RWPE1 (cell line): ENCODE measurements around the gene SND1.

ENCODE experiments used
- CTCF ChIA-PET: fragments of 350-600 bp; sonication (Branson Sonifier 250); formaldehyde crosslinking; extraction: SDS; loops from one replicate; lab custom pipeline; 2021; lab: Yijun Ruan, JAX
- POLR2A ChIA-PET: fragments of 400-600 bp; formaldehyde crosslinking; extraction: SDS; loops from one replicate; lab custom pipeline; 2020; ENCODE audit warnings: antibody characterized with exemption; ENCODE audit not compliant: low non-redundant PET; lab: Yijun Ruan, JAX
- DNase-seq: peaks from one replicate; pipeline ENCODE4 v3.0.0; 2012; ENCODE audit warnings: low spot score
- H3K27ac ChIP-seq: fragments of 450-650 bp; 2 replicates; pipeline ENCODE4 v1.5.1; 2017
- TF ChIP-seq, protein P1 (sequence below): fragments of 450-650 bp; conservative IDR thresholded peaks from 2 replicates; pipeline ENCODE4 v1.5.1; 2017; ENCODE audit warnings: low read depth, mild to moderate bottlenecking

SND1 gene

DNA sequence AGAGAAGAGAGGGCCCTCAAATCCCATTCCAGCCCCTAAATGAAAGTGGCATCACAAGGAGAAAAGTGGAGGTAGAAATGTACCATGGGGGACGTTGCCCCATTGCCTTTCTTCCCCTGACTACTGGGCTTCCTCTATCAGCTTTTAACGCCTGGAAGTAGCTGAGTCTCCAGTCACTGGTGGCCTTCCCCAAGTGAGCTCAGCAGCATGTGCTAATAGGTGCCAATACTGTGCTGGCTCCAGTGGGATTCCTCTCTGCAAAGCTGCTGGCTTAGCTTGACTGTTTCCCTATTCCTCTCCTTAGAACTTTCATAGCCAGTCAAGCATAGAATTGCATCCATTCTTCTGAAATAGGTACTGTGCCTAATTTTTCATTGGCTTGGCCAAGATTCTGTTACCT, 346.7 kb downstream of the SND1 start:
- POLR2A ChIA-PET, result no interaction called here
- CTCF ChIA-PET, result no interaction called here
- TF ChIP-seq, protein P1, sequence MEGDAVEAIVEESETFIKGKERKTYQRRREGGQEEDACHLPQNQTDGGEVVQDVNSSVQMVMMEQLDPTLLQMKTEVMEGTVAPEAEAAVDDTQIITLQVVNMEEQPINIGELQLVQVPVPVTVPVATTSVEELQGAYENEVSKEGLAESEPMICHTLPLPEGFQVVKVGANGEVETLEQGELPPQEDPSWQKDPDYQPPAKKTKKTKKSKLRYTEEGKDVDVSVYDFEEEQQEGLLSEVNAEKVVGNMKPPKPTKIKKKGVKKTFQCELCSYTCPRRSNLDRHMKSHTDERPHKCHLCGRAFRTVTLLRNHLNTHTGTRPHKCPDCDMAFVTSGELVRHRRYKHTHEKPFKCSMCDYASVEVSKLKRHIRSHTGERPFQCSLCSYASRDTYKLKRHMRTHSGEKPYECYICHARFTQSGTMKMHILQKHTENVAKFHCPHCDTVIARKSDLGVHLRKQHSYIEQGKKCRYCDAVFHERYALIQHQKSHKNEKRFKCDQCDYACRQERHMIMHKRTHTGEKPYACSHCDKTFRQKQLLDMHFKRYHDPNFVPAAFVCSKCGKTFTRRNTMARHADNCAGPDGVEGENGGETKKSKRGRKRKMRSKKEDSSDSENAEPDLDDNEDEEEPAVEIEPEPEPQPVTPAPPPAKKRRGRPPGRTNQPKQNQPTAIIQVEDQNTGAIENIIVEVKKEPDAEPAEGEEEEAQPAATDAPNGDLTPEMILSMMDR, result no peak

DNA sequence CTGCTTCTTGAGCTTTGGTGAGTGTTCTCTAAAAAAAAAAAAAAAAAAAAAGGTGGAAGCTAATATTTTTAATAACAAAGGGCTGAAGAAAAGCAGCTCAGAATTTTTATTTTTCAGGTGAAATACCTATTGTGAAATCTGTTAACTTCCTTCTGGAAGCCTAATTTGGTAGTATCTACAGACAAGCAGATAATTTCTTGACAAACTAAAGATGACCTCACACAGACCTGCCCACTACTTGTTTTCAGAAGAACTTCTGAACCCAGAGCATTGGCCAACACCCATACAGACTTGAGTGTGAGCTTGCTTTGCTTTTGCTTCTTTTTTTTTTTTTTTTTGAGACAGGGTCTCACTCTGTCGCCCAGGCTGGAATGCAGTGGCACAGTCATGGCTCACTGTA, 348.1 kb downstream of the SND1 start:
- CTCF ChIA-PET, result interaction anchor here (0.6 kb wide), 1 partner anchor 622 kb away, joined by 4 read pairs; no protein-coding TSS in a partner anchor
- POLR2A ChIA-PET, result no interaction called here
- DNase-seq, result no peak
- TF ChIP-seq, protein P1, result no peak
- H3K27ac ChIP-seq, result no peak overlapping the region

More for the DNA sequence above, 346.7 kb downstream of the SND1 start:
- no peak for DNase-seq
- H3K27ac ChIP-seq, result no peak overlapping the region

GRCh38 chr7:128000854-128001265, 348.9 kb downstream of the SND1 start:
- no peak overlapping the region for H3K27ac ChIP-seq
- ChIA-PET POLR2A (no interaction called here), CTCF (interaction anchor here (0.6 kb wide), 2 partner anchors 13 to 622 kb away, joined by 4 read pairs; no protein-coding TSS in a partner anchor)
- TF ChIP-seq, protein P1, result no peak
- DNase-seq, result no peak

DNA sequence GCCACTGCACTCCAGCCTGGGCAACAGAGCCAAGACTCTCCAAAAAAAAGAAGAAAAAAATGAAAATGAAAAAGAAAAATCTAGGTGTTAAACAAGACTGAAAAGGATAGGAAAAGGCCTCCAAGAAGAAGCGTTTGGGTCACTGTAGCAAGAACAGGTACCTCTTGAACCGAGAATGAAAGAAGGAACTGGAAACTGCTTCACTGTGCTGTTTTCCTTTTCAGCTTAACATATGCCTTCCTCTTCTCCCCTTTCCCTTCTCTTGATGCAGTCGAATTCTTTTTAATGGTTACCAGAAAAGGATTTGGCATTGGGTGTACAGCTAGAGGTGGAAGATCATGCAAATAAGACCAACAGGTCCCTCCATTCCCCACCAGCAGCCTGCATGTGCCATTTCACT, 351.2 kb downstream of the SND1 start:
- CTCF ChIA-PET, result no interaction called here
- TF ChIP-seq, protein P1, result no peak
- POLR2A ChIA-PET, result no interaction called here
- no peak overlapping the region for H3K27ac ChIP-seq
- no peak for DNase-seq

DNA sequence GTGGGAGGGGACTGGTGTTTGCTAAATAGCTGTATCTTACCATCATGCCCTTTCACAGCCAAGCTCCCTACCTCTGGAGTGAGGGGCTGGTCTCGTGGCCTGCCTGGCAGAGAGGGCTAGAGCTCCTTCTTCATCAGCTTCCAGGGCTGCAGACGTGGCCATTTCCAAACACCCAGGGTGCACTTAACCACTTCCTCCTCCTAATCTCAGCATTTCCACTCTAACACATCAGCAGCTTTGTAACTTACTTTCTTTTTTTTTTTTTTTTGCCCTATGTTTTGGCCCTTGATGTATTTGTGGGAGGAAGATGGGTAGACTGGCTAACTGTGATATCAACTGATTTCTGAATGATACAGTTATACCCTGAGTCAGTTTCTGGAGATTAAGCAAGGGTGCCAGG, 351.8 kb downstream of the SND1 start:
- ChIA-PET POLR2A (interaction anchor here (0.7 kb wide), 1 partner anchor 58 kb away, joined by 4 read pairs; no protein-coding TSS in a partner anchor), CTCF (interaction anchor here (0.7 kb wide), 1 partner anchor 8 kb away, joined by 4 read pairs; no protein-coding TSS in a partner anchor)
- no peak for DNase-seq
- TF ChIP-seq, protein P1, result no peak
- no peak overlapping the region for H3K27ac ChIP-seq

GRCh38 chr7:128004623-128005022, 352.6 kb downstream of the SND1 start:
- CTCF ChIA-PET, result interaction anchor here (0.7 kb wide), 1 partner anchor 9 kb away, joined by 4 read pairs; no protein-coding TSS in a partner anchor
- POLR2A ChIA-PET, result no interaction called here
- TF ChIP-seq, protein P1, result no peak
- DNase-seq, result no peak
- H3K27ac ChIP-seq, result no peak overlapping the region
